Measurements from ENCODE around the gene SAC3D1.

SAC3D1 gene

DNA sequence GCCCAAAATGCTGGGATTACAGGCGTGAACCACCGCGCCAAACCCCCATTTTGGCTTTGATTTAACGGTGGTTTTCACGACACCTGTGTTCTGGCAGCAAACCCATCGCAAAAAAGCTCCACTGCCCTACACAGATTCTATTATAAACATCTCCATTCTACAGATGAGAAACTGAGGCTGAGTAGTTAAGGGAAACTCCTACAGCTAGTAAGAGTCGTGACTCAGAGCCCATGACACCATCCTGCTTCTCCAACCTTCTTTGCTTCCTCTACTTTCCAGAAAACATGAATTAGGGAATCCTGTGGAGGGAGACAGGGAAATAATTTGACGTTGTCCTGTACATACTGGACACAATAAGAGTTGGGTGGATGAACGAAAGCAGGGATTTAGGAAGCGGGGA, 14.2 kb upstream of the SAC3D1 start:
- no peak for DNase-seq (ENCODE audit: low spot score)

GRCh38 chr11:65027213-65028067, 13.6 kb upstream of the SAC3D1 start, which contains the start of gene SNX15:
Gene SNX15, plus strand, starts transcription at chr11:65027439. Its CDS starts 99 bp downstream, at chr11:65027538.
- DNase-seq (ENCODE audit: low spot score) = peak; percentile 95

- DNase-seq (ENCODE audit: low spot score) = no peak
These were observed 8.8 kb upstream of the SAC3D1 start for GRCh38 chr11:65032216-65032615.

GRCh38 chr11:65034423-65034822, 6.6 kb upstream of the SAC3D1 start:
- DNase-seq (ENCODE audit: low spot score) = no peak

DNA sequence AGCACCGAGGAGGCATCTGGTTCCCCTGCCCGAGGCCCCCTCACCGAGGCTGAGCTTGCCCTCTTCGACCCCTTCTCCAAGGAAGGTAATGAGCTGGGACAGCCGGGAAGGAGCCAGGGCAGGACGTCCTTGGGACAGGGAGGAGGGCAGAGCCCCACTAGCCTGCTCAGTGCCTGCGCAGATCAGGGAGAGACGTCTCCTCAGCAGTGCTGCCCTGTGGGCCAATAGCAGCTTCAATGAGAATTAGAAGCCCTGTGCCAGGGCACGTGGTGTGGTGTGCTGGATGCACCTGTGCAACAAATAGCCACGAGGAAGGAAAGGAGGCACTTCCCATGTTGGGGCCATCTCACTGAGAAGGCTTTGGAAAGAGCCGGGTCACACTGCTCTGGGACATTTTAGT, 5.4 kb upstream of the SAC3D1 start:
- DNase-seq (ENCODE audit: low spot score) = no peak

- DNase-seq (ENCODE audit: low spot score) = no peak
These were observed 4.1 kb upstream of the SAC3D1 start for GRCh38 chr11:65036931-65037330.

DNA sequence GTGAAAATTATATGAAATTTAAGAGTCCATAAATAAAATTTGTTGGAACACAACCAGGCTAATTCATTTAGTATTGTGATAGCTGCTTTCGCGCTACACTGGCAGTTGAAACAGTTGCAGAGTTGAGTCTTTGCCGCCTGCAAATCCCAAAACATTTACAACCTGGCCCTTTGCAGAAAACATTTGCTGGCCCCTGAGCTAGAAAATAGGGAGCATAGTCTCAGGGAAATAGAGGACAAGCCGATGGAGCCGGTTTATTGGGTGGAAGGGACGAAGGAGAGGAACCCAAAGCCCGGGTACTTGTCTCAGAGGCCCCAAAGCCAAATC, 527 bp upstream of the SAC3D1 start:
- DNase-seq (ENCODE audit: low spot score) = no peak

DNA sequence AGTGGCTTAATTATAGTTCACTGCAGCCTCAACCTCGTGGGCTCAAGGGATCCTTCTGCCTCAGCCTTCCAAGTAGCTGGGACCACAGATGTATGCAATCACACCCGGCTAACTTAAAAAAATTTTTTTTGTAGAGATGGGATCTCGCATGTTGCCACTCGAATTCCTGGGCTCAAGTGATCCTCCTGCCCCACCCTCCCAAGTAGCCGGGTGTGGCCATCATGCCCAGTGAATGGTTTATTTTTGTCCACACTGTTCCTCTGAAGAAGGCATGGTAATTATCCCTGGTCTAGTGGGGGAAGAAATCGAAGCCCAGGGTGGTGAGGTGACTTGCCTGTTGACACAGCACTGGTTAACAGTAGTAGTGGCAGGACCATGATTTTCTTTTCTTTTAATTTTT, 1.9 kb downstream of the SAC3D1 start:
- DNase-seq (ENCODE audit: low spot score) = no peak

- peak; percentile 68 for DNase-seq (ENCODE audit: low spot score)
These were observed 3.0 kb downstream of the SAC3D1 start for GRCh38 chr11:65043881-65044501.

DNA sequence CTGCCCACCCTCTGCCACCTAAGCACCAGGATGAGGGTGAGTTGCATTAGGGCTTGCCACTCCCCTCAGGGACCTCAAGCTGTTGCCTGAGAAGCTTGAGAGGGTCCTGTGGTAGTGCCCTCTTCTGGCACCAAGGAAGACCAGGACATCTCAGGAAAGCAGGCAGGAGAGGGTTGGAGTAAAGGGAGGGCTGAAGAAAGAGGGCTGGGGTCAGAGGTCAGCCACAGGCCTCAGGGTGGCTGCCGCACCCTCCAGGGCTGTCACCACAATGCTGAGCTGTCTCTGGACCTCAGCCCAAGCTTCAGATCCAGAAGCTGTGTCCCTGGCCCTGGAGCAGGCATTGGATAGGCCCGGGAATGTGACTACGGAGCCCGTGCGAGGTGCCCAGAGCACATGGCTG, 4.1 kb downstream of the SAC3D1 start:
- no peak for DNase-seq (ENCODE audit: low spot score)

DNA sequence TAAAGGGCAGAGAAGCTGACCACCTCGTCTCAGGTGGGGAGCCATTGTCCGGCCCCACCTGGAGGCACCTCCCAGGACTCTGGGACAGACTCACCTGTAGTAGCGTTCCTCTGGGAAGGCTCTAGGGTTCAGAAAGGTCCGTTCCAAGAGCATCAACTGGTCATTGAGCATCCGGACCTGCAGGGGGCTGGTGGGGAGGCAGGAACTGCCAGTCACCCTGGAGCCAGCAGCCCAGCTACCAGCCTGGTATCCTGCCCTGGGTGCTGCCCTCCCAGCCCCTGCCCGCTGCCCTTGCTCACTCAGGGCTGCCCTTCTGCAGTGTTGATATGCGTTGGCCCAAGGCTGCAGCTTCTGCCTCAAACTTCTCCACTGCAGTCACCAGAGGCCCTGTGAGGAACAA, 4.7 kb downstream of the SAC3D1 start:
- DNase-seq (ENCODE audit: low spot score) = no peak

- DNase-seq (ENCODE audit: low spot score) = peak; percentile 70
These were observed 6.8 kb downstream of the SAC3D1 start for GRCh38 chr11:65047581-65048422.

GRCh38 chr11:65051398-65051858, 10.4 kb downstream of the SAC3D1 start:
- no peak for DNase-seq (ENCODE audit: low spot score)

DNA sequence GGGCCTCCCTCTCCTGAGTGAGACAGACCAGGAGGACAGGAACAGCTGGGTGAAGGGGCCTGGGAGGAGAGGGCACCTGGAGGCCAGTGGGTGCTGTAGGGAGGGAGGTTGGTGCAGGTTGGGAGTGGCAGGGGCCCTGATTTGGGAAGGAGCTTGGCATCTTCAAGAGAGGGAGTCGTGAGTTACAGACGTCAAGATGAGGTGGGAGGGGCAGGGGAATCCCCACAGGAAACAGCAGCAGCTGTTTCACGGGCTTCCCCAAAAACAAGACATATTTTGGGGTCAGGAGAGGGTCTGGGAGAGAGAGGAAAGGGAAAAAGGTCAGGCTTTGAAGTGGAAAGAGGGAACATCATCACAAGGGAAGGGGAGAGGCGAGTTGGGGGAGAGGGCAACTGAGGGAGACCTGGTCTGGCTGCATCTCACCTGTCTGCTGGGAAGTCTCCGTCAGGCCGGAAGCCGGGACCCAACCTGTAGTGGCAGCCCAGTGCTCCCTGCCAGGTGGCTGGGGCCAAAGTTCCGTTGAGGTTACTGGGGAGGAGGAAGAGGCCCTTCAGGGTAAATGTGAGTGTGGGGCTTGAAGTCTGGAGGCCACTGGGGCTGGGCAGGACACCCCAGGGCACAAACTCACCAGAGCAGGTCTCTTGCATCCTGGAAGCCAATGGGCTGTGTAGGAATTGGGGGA, 13.0 kb downstream of the SAC3D1 start:
- DNase-seq (ENCODE audit: low spot score) = no peak

DNA sequence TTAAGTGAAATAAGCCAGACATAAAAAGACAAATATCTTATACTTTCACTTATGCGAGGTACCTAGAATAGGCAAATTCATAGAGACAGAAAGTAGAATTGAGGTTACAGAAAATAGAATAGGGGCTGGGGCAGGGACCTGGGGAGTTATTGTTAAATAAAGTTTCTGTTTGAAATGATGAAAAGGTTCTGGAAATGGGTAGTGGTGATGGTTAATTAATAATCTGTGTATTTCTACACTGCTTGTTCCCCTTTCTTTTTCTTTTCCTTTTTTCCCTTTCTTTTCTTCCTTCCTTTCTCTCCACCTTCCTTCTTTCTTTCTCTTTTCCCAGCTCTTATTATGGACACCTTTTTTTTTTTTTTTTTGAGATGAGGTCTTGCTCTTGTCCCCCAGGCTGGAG, 14.5 kb downstream of the SAC3D1 start:
- DNase-seq (ENCODE audit: low spot score) = no peak

DNA sequence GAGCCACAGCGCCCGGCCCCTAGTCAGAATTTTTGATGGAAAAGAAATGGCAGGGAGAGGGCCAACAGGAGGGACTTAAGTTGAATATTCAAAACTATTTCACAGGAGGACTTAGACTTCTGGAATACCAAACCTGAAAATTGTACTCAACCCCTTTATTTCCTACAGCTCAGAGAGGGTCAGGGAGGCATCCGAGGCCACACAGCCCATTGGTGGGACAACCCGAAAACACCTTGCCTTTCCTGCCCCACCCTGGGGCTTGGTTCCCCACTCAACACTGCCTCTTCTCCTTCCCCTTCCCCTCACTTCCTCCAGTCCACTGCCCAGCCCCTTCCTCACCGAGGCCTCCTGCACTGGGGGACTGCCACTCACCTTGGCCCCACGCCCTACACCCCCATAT, 16.0 kb downstream of the SAC3D1 start:
- no peak for DNase-seq (ENCODE audit: low spot score)

DNA sequence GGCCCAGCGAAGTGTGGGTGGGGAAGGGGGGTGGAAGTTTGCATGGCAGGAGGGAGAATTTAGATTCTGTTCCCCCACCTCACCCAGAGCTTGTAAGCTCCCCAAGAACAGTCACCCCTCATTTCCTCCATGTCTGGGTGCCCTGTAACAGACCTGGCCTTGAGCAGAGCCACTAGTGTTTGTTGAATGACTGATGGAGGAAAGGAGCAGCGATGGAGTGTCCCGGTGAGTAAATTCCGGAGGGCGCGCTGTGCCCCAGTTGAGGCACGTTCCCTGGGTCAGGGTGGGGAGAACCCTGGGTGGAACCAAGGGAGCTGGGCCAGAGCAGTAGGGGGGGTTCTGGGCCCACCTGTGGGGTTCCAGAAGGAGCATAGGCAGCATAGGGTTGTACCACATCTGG, 16.5 kb downstream of the SAC3D1 start:
- no peak for DNase-seq (ENCODE audit: low spot score)

DNA sequence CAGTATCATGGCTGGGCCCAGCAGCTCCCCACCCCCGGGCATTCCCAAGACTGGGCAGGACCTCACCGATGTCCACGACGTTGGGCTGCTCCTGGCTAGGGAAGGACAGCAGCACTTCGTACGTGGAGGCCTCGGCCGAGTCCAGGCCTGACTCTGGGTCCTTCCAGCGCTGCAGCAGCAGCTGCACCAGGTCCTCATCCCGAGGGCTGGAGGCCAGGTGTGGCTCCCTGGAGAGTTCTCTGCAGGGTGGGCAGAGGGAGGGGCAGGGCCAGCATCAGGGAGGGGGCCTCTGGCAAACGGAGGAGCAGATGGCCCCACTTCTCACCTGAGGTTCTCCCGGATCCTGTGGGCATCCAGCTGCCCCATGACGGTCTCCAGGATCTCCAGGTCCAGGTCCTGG, 17.0 kb downstream of the SAC3D1 start:
- no peak for DNase-seq (ENCODE audit: low spot score)

- DNase-seq (ENCODE audit: low spot score) = no peak
These were observed 17.5 kb downstream of the SAC3D1 start, which contains the start of gene NAALADL1 for GRCh38 chr11:65058419-65059054. Gene NAALADL1, minus strand, starts transcription at chr11:65058553. Its CDS starts 32 bp downstream, at chr11:65058521.

GRCh38 chr11:65059523-65059922, 18.5 kb downstream of the SAC3D1 start:
- DNase-seq (ENCODE audit: low spot score) = no peak

Data from AG20443 (cell line).